ENCODE measurements around the gene PPM1N. TPM values are rescaled to one million over a fixed set of nuclear protein-coding genes. Genes with fewer than 3 reads are reported as not detected.

PPM1N gene
- total RNA-seq, 1 experiment from 2014 or later: 1.2 TPM

DNA sequence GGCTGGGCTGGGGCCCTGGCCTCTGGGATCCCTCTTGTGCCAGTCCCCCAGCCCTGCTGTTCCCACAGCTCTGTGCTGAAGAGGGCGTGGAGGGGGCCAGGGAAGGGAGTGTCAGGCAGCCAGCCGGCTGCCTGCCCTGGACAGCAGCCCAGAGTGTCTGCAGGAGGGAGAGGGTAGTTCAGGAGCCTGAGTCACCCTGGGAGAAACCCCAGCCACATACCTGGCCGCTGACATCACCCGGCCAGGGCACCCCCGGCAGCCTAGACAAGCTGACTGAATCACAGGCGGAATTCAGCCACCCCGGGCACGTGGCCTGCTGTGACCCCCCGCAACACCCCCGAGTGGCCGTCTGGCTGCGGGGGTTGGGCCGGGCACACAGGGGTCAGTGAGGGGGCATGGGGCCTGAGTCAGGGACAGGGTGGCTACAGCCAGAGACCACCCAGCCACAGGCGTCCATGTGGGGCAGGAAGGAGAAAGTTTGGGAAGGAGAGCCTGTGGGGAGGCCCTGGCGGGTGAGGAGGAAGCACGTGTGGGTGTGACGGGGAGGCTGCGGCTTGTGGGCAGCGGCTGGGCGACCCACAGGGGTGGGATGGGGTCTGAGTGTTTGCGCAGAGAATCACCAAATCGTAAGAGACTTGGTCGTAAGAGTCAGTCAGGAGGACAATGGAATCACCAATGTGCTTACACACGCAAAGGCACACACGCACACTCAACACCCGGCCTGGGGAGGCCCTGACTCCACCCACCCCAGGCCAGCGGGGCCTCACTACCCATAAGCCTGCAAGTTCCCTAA lies 42.3 kb upstream of the PPM1N start:
- Mint-ChIP-seq H3K4me3 (ENCODE audit: unreplicated experiment) (peak overlapping the region; percentile 46), H3K4me1 (ENCODE audit: low read depth, unreplicated experiment) (peaks cover 30% of the 10 kb centered on the region), H3K9me3 (ENCODE audit: unreplicated experiment) (no peaks in the 10 kb centered on the region), H3K27me3 (ENCODE audit: insufficient read depth, unreplicated experiment) (no peaks in the 10 kb centered on the region), H3K36me3 (ENCODE audit: insufficient read depth, unreplicated experiment) (peaks cover 17% of the 10 kb centered on the region), H3K27ac (ENCODE audit: unreplicated experiment) (peak overlapping the region; percentile 96)
- POLR2A ChIA-PET: interaction anchor here (0.6 to 2.4 kb wide), 2 partner anchors 12 to 380 kb away, joined by 3 to 38 read pairs; partner anchors contain the start of gene FOSB
- Histone ChIP-seq H3K27me3 (replicated peaks; ENCODE audit: control insufficient read depth, insufficient read depth, low read length) (no peaks in the 10 kb centered on the region), H3K4me3 (ENCODE audit: low read depth, low read length) (no peak overlapping the region), H3K36me3 (ENCODE audit: control insufficient read depth, insufficient read depth, low read length) (no peaks in the 10 kb centered on the region), H3K4me1 (peaks cover 26% of the 10 kb centered on the region), H3K9me3 (no peaks in the 10 kb centered on the region)
- intact Hi-C loops (cut with micrococcal nuclease; ENCODE audit: unreplicated experiment): loop anchor here (1.0 to 2.0 kb wide), 4 partner anchors 13 to 33 kb away; partner anchors contain the start of gene ERCC1
- CTCF ChIA-PET: interaction anchor here (1.2 to 2.3 kb wide), 4 partner anchors 11 to 29 kb away, joined by 6 to 22 read pairs (median 16); partner anchors contain the start of gene FOSB
- TF ChIP-seq, protein P1, sequence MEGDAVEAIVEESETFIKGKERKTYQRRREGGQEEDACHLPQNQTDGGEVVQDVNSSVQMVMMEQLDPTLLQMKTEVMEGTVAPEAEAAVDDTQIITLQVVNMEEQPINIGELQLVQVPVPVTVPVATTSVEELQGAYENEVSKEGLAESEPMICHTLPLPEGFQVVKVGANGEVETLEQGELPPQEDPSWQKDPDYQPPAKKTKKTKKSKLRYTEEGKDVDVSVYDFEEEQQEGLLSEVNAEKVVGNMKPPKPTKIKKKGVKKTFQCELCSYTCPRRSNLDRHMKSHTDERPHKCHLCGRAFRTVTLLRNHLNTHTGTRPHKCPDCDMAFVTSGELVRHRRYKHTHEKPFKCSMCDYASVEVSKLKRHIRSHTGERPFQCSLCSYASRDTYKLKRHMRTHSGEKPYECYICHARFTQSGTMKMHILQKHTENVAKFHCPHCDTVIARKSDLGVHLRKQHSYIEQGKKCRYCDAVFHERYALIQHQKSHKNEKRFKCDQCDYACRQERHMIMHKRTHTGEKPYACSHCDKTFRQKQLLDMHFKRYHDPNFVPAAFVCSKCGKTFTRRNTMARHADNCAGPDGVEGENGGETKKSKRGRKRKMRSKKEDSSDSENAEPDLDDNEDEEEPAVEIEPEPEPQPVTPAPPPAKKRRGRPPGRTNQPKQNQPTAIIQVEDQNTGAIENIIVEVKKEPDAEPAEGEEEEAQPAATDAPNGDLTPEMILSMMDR (IDR thresholded peaks at IDR 0.05; ENCODE audit: insufficient read depth in 1 of 2, low read depth in 1 of 2, low read length in 1 of 2, severe bottlenecking in 1 of 2, unreplicated experiment in 1 of 2): no peak
- no TSS peak for BruUV-seq (replicated peaks)
- DNase-seq: peak; percentile 95

DNA sequence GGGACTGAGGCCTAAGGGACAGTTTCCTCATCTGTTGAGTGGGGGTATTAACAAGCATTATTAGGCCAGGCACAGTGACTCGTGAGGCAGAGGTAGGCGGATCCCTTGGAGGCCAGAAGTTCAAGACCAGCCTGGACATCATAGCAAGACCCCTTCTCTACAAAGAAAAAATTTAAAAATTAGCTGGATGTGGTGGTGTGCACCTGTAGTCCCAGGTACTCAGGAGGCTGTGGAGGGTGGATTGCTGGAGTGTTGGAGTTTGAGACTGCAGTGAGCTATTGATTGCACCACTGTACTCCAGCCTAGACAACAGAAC lies 41.8 kb upstream of the PPM1N start:
- no peaks in the 10 kb centered on the region for H3K36me3 ChIP-seq (ENCODE audit: control insufficient read depth, insufficient read depth, low read length)
- POLR2A ChIA-PET: interaction anchor here (0.6 to 2.4 kb wide), 2 partner anchors 11 to 503 kb away, joined by 3 to 38 read pairs; partner anchors contain the start of gene FOSB
- H3K4me1 ChIP-seq: peaks cover 21% of the 10 kb centered on the region
- no peaks in the 10 kb centered on the region for H3K9me3 ChIP-seq
- no peaks in the 10 kb centered on the region for H3K27me3 ChIP-seq (replicated peaks; ENCODE audit: control insufficient read depth, insufficient read depth, low read length)
- Mint-ChIP-seq H3K4me1 (ENCODE audit: low read depth, unreplicated experiment) (peaks cover 25% of the 10 kb centered on the region), H3K36me3 (ENCODE audit: insufficient read depth, unreplicated experiment) (peaks cover 12% of the 10 kb centered on the region), H3K27ac (ENCODE audit: unreplicated experiment) (peak overlapping the region; percentile 96), H3K27me3 (ENCODE audit: insufficient read depth, unreplicated experiment) (no peaks in the 10 kb centered on the region), H3K4me3 (ENCODE audit: unreplicated experiment) (no peak overlapping the region), H3K9me3 (ENCODE audit: unreplicated experiment) (no peaks in the 10 kb centered on the region)
- CTCF ChIA-PET: interaction anchor here (2.1 to 2.3 kb wide), 2 partner anchors 10 to 17 kb away, joined by 21 to 22 read pairs; partner anchors contain the start of gene FOSB
- intact Hi-C loops (cut with micrococcal nuclease; ENCODE audit: unreplicated experiment): no loop called here
- no peak for DNase-seq
- no TSS peak for BruUV-seq (replicated peaks)
- TF ChIP-seq, protein P1 (IDR thresholded peaks at IDR 0.05; ENCODE audit: insufficient read depth in 1 of 2, low read depth in 1 of 2, low read length in 1 of 2, severe bottlenecking in 1 of 2, unreplicated experiment in 1 of 2): no peak
- H3K4me3 ChIP-seq (ENCODE audit: low read depth, low read length): no peak overlapping the region

DNA sequence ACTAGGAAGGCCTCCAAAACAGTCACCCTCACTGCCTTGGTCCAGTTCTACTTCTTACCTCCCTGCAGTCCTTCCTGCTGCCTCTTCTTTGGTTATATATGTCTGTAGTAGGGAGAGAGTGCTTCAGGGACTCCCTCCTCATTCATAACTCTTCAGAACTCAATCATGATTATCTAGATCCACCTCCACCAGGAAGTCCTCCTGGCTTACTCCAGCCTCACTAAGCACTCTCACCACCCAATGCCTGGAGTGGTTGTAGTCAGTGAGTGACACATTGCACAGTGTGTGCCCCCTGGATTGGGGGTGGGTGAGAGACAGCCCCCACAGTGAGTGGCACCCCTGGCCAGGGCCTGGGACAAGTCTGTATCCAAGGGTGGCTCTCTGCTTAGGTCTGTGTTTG lies 40.5 kb upstream of the PPM1N start:
- no peaks in the 10 kb centered on the region for H3K27me3 Mint-ChIP-seq (ENCODE audit: insufficient read depth, unreplicated experiment)
- CTCF ChIA-PET: no interaction called here
- H3K36me3 Mint-ChIP-seq (ENCODE audit: insufficient read depth, unreplicated experiment): peaks cover 9% of the 10 kb centered on the region
- H3K27ac Mint-ChIP-seq (ENCODE audit: unreplicated experiment): peak overlapping the region; percentile 53
- no peak for DNase-seq
- H3K9me3 ChIP-seq: no peaks in the 10 kb centered on the region
- BruUV-seq (replicated peaks): no TSS peak
- POLR2A ChIA-PET: no interaction called here
- H3K4me3 Mint-ChIP-seq (ENCODE audit: unreplicated experiment): no peak overlapping the region
- TF ChIP-seq, protein P1 (IDR thresholded peaks at IDR 0.05; ENCODE audit: insufficient read depth in 1 of 2, low read depth in 1 of 2, low read length in 1 of 2, severe bottlenecking in 1 of 2, unreplicated experiment in 1 of 2): no peak
- H3K4me1 ChIP-seq: peaks cover 19% of the 10 kb centered on the region
- intact Hi-C loops (cut with micrococcal nuclease; ENCODE audit: unreplicated experiment): no loop called here
- no peaks in the 10 kb centered on the region for H3K36me3 ChIP-seq (ENCODE audit: control insufficient read depth, insufficient read depth, low read length)
- H3K4me1 Mint-ChIP-seq (ENCODE audit: low read depth, unreplicated experiment): peaks cover 20% of the 10 kb centered on the region
- H3K27me3 ChIP-seq (replicated peaks; ENCODE audit: control insufficient read depth, insufficient read depth, low read length): no peaks in the 10 kb centered on the region
- no peaks in the 10 kb centered on the region for H3K9me3 Mint-ChIP-seq (ENCODE audit: unreplicated experiment)
- no peak overlapping the region for H3K4me3 ChIP-seq (ENCODE audit: low read depth, low read length)
